CD4-positive, alpha-beta T cell treated with Interferon gamma for 1 hour (primary cell): ENCODE measurements around the gene JMY.

Experiments
- DNase-seq: peaks from one replicate; pipeline ENCODE4 v3.0.0-alpha.2; 2020

JMY gene, protein sequence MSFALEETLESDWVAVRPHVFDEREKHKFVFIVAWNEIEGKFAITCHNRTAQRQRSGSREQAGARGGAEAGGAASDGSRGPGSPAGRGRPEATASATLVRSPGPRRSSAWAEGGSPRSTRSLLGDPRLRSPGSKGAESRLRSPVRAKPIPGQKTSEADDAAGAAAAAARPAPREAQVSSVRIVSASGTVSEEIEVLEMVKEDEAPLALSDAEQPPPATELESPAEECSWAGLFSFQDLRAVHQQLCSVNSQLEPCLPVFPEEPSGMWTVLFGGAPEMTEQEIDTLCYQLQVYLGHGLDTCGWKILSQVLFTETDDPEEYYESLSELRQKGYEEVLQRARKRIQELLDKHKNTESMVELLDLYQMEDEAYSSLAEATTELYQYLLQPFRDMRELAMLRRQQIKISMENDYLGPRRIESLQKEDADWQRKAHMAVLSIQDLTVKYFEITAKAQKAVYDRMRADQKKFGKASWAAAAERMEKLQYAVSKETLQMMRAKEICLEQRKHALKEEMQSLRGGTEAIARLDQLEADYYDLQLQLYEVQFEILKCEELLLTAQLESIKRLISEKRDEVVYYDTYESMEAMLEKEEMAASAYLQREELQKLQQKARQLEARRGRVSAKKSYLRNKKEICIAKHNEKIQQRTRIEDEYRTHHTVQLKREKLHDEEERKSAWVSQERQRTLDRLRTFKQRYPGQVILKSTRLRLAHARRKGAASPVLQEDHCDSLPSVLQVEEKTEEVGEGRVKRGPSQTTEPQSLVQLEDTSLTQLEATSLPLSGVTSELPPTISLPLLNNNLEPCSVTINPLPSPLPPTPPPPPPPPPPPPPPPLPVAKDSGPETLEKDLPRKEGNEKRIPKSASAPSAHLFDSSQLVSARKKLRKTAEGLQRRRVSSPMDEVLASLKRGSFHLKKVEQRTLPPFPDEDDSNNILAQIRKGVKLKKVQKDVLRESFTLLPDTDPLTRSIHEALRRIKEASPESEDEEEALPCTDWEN

DNA sequence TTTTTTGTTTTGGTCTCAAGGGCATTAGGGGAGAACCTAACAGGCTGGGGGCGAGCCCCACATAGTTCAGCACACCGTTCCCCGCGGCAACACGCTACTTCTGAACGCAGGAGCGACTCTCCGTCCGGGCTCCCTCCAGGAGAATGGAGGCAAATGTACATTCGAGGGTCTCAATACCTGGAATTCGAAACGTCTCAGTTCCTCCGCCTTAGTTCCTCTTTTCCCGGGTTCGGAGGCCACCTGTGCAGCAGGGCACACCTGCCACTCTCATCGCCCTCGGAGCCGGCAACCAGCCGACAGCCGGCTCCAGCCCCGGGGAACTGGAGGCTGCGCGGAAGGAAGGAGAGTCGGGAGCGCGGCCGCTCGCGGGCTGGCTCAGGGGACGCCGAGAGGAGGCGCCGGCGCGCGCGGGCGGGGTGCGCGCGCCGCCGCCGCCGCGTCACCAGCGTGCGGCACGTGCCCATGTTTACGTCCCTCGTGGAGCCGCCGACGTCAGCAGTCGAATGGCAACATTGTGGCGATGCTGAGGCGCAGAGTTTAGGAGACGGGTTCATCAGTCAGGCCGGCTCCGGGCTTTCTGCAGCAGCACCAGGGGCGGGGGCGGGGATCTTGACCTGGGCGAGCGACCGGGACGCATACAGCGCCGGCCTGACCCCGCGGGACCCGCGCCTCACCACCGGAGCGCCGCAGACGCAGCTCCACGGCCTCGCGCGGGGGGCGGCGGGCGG lies at the start of gene JMY:
TSS of gene JMY (plus strand) at position 498 of the 728 bp plus-strand sequence. CDS start 520 bp downstream, outside the sequence.
- peak; percentile 86 for DNase-seq

DNA sequence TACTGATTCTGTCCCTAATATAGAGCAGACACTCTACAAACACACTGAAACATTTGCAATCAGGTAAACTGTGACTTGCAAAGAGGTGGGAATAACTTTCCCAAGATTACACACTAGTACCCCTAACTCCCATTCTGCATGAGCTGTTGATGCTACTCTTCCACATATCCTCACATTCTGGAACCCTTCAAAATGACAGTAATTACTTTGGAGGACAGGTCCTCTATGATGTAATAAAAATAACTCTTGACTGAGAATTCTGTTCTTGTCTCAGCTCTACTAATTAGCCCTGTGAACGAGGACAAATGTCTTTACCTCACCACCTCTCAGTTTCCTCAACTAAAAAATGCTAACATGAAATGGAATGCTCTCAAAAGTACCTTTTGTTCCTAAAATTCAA lies 49.5 kb upstream of the JMY start:
- DNase-seq, result no peak

DNA sequence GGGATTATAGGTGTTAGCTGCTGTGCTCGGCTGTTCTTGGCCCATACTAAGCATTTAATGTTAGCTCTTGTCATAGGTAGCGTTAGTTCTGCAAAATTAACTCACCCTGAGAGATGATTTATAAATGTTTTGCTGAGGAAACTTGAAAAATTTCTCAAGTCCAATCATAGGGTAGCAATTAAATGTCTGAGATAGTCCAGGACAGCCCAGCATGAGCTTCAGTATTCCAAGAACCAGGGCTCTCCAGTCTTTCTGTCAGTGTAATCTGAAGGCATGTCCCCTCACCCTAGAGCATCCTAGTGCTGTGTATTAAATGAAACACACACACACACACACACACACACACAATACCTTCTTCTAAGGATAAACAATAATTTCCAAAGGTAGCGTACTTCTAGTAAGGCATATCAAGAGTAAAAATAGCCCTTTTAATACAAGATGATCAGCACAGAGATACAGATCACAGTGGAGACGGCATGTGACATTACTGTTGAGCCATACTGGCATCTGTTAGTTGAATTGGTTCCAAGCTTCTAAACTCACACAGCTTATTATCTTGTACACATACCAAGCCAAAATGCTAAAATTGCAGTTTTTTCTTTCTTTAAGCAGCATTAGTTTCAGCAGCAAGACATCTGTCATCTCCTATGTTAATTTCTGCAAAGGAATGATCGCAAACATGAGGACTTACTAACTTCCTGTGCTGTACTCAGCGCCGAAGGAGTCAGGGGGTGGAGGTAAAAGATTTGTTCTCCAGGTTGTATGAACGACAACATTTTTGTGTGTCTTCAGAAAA lies 46.3 kb upstream of the JMY start:
- DNase-seq, result no peak

DNA sequence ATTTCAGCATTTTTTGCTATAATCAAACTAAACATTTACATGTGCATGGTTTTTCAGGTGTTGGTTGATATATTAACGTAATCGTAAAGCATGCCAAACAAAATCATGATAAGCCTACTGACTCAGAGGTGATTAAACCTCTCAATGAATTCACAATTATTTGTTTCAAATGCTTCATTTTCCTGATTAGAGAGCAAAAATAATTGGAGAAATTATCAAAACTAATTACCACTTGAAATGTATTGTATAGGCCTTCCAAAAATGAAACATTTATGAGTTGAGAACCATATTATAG lies 45.7 kb upstream of the JMY start:
- DNase-seq, result no peak

DNA sequence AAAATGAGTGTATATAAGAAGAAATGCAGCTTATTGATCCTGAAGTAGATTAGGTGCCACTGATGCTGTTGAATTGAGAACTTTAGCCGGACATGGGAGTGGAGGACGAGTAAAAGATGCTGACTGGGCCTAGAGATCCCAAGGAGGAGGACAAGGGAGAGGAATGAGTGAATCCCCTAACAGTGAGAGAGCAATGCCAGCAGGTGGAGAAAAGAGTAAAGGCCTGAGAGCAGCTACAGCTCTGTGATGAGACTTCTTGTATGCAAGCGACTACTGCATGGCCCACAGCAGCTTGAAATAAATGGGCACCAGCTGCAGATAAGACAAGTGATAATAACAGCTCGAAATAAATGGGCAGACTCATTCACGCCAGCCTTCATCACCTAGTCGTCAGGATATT lies 44.5 kb upstream of the JMY start:
- no peak for DNase-seq

DNA sequence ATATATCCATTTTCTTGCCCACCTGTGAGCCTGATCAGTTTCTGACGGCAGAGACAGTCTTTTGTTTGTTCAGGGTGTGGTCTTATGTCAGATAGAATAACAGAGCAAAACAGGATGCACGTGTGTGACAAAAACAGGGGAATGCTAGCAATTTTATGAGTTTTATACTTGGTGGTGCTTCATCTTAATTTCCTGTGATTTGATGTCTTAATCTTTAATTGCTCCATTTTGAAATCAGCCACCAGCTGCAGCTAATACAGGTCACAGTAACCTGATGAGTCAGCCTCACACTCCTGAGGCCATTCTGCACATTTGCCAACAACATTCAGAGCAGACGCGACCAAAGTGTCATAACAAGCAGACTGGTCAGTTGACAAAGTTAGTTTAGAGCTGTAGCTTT lies 42.3 kb upstream of the JMY start:
- DNase-seq, result no peak

DNA sequence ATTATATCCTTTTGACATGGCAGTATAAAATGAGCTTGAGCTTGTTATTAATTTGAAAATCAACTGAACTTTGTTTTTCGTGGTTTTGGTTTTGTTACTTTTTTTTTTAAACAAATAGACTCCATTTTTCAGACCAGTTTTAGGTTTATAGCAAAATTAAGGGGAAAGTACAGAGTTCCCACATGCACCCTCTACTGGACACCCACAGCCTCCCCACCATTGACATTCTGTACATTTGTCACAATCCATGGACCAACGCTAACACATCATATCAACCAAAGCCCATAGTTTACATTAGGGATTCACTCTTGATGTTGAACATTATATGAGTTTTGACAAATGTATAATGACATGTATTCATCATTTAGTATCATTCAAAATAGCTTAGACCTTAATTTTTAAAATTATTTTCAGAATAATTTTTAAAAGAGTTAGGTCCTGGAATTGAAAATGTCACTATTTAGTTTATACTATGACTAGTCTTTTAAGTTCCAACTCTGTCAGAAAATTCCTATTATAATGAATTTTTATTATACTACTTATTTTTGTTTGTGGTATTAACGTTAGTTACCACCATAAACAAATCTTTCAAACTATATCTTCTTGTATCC lies 35.3 kb upstream of the JMY start:
- no peak for DNase-seq

DNA sequence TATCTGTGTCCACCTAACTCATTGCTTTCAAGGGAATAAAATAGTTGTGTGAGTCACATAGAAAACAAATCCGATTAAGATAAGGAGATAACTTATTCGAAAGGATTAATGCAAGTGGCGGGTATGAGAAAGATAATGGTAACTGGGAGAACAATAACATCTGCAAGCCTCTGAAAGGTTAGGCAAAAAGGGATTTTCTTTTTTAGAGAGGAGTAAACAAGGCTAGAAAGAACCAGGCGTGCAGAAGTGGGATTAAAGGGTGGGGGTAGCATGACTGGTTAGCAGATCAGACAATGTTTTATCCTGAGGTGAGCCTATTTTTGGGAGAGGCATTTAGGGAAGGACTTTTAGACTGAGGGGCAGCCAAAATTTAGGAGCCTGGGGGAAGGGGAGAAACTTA lies 34.7 kb upstream of the JMY start:
- DNase-seq, result no peak

DNA sequence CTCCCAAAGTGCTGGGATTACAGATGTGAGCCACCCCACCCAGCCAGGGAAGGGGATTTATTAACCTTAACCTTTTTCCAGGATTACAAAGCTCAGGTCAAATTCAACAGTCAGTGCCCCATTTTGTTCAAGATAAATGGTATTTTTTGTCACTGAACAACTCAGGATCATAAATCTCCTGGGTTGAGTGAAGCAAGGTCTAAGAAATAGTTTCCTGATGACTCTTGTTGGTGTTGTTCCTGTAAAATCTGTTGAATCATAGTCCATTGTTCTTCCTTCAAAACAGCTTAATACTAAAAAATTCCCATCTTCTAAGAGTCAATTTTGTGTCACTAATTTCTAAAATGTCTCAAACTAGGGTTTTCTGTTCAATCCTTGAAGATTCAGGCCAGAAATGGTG lies 33.9 kb upstream of the JMY start:
- no peak for DNase-seq

DNA sequence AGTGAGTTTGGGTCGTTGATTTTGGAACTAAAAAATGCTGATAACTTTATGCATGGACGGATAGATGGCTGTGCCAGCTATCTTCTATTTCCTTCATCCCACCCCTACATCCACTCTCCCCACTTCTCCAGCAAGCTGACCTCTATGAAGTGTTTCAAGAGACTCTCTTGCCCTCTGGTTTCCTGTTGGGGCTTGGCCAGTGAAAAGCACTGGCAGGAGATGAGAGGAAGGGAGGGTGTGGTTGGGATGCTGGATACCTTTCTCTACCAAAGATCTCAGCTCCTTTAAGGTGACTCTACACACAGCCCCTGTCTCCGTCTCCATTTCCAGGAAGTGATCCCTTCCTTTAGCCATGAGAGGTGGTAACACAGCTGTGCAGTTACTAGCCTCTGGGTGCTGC lies 30.0 kb upstream of the JMY start:
- no peak for DNase-seq

DNA sequence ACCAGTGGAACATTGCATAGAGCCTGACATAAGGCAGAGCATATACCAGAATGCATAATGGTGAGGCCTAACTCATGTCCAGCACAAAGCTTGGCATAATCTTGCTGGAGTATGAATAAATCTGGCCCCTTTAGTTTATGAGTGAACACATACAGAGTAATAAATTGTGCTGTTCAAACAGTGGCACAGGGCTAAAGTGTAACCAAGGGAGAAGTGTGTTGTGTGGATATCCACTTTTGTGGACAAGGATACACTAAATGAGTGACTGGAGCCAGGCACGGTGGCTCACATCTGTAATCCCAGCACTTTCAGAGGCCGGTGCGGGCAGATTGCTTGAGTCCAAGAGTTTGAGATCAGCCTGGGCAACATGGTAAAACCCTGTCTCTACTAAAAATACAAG lies 29.4 kb upstream of the JMY start:
- no peak for DNase-seq

DNA sequence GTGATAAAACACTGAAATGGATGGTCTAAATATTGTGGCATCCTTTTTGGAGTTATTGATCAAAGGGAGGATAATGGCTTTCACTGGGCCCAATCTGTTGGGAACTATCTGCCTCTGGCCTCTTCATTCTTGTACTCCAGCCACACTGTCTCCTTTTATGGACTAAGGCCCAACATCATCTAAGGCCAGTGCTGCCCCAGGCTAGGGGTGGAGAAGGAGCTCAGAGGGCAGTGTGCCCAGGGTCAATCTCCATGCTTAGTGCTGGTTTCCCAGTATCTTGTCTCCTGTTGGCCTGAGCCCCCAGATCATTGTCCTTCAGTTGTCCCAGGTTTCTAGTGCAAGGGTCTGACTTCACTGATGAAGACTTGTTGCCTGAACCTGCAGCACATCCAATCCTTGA lies 26.4 kb upstream of the JMY start:
- DNase-seq, result no peak

DNA sequence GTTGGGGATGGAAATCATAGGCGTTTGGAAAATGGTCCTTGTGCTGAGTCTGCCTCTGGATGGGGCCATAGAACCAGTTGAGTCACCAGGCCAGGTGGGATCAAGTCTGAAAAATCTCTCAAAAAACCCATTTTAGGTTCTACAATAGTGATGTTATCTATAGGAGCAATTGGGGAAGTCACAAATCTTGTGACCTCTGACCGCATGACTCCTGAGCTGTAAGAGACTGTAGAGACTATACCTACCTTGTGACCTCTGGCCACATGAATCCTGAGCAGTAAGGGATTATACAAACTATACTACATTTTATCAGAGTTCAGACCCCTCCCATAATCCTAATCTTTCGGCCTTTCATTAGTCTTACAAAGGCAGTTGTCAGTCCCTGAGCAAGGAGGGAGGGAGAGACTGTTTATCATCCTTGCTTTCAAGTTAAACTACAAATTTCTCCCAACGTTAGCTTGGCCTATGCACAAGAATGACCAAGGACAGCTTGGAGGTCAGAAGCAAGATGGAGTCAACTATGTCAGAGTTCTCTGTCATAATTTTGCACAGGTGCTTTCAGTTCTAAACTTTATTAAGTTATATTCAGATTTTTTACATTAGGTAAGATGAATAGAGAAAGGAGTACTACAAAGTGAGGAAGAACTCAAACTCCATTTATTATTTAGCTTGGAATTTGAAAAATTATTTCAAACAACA lies 11.5 kb upstream of the JMY start:
- no peak for DNase-seq

DNA sequence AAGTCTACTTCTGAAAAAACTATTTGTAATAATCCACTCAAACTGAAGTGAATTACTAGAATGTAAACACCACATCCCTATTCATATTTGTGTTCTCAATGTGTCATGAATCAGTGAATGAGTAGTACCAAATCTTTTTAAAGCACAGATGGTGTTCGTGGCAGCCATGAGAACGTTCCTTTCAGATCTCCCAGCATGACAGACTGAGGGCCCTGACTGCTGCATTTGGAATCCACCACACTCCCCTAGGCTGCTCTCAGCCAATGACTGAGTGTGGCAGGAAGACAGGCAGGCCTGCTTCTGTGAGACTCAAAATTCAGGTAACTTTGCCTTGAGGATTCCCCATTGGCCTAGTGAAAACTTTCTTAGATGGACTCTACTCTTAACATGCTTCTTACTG lies 10.9 kb upstream of the JMY start:
- no peak for DNase-seq

DNA sequence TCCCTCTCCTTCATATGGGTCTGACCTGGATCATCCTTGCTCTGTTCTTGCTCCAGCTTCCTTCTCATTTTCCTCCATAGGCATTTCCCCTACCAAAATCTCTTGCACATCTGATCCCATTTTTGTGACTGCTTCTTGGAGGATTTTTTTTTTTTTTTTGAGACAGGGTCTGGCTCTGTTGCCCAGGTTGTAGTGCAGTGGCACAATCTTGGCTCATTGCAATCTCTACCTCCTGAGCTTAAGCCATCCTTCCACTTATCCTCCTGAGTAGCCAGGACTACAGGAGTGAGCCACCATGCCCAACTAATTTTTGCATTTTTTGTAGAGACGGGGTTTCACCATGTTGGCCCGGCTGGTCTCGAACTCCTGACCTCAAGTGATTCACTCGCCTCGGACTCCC lies 10.5 kb upstream of the JMY start:
- no peak for DNase-seq

DNA sequence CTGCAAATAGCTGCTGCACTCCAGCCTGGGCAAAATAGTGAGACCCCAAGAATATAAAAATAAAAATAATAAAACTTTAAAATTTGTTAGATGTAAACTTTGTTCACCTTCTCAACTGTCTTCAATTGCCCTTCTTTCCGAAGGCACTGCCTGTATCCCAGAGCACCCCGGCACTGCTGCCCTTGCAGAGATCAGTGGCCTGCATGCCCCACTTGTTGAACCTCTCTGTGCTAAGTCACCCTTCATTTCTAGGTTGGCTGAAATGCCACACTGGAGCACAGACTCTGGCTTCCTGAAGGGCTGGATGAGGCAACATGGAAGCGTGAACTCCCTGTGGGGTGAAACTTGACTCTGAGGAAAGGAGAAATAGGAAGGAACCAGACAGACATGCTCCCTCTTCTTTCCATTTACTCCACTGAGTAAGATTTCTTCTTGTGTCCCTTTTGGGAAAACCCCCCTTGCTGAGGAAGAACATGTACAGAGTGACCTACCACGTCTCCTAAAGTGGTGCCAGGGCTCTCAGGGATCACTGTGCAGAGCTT lies 8.4 kb upstream of the JMY start:
- no peak for DNase-seq

DNA sequence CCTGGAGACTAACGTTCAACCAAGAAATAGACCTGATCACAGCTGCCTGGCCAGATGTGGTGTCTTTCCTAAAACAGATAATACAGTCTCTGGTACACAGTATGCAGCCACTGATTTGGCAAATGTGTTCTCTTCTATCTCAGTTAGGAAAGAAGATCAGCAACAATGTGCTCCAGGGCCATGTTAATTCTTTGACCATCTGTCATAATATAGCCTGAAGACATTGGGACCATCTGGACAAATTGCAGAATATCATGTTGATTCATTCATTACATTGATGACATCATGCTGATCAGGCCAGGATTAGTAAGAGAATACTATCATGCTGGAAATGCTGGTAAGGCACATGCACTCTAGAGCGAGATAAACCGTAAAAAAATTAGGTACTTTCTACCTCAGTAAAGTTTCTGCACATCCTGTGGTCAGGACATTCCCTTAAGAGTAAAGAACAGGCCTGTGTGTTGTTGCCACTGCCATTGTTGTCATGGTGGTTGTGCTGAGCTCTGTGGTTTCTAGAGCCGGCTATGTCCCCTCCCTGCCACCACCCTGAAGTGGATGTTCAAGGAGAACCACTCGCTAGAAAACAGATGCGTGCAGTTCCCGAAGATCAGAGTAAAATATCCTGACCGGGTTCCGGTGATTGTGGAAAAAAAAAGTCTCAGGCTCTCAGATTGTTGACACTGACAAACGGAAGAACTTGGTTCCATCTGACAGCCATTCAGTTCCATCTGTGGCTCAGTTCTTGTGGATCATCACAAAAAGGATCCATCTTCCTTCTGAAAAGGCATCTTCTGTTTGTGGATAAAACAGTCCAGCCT lies 6.4 kb upstream of the JMY start:
- DNase-seq, result no peak

DNA sequence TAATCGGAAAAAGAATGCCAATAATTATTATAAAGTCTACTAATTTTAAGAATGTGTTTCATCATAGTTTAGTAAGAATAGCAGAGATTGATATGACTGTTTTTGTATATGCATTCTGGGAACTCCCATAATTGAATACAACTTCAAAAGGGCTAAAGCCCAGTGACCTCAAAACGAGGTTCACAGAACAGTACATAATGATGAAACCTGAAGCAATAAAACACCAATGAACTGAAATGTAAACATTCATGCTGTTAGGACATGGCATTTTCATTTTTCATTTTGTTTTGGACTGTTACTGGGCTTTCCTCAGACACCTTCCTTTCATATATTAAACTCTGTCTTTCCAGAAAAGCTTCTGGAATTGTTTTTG lies 684 bp upstream of the JMY start:
- DNase-seq, result no peak

DNA sequence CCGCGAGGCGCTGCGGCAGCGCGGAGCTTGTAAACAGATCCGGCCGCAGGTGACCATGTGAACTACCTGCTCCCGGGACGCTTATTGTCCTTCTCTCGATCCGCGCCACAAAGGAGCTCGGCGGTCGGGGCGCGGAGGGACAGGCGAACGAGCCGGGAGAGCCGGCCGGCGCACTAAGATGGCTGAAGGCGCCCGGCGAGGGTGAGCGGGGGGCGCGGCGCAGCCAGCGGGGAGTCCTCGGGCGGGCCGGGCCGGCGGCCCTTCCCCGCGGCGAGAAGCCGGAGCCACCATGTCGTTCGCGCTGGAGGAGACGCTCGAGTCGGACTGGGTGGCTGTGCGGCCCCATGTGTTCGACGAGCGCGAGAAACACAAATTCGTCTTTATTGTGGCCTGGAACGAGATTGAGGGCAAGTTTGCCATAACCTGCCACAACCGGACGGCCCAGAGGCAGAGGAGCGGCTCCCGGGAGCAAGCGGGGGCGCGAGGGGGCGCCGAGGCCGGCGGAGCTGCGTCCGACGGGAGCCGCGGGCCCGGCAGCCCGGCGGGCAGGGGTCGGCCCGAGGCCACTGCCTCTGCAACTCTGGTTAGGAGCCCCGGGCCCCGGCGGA lies 535 bp downstream of the JMY start:
- no peak for DNase-seq
